ENCODE results near the gene SAPCD2. TPM values are rescaled to one million over a fixed set of nuclear protein-coding genes. Genes with fewer than 3 reads are reported as not detected.

SAPCD2 gene
- total and polyA plus RNA-seq, 2 of the 8 experiments (the other 6 are each of a cell fraction or from before 2014, with no cell fraction given), result 12.7 to 32.1 TPM

GRCh38 chr9:137086531-137087408 is 16.4 kb upstream of the SAPCD2 start, which contains the start of gene MAN1B1 (continued):
- peak; percentile 90 for TF ChIP-seq MAX (IDR thresholded peaks at IDR 0.05)
- no peak for TF ChIP-seq RFX5 (IDR thresholded peaks at IDR 0.05; ENCODE audit: borderline replicate concordance, low read depth, low read length)
- no peak; the same call in 1 of the 2 replicates for TF ChIP-seq SP4 (IDR thresholded peaks at IDR 0.05; ENCODE audit: low read length)
- TF ChIP-seq SAP30 (IDR thresholded peaks at IDR 0.05; ENCODE audit: insufficient read depth, insufficient replicate concordance, low read length), result no peak
- TF ChIP-seq YY1 (IDR thresholded peaks at IDR 0.05; ENCODE audit: low read depth, low read length), result peak; percentile 89
- TF ChIP-seq KDM1A (IDR thresholded peaks at IDR 0.05; ENCODE audit: borderline replicate concordance, low read length), result no peak
- no peak for TF ChIP-seq KDM5A (IDR thresholded peaks at IDR 0.05; ENCODE audit: low read length)
- TF ChIP-seq TCF12 (IDR thresholded peaks at IDR 0.05; ENCODE audit: low read depth, low read length), result no peak
- TF ChIP-seq E2F6 (IDR thresholded peaks at IDR 0.05), result peak; percentile 74; the same call in 1 of the 2 replicates
- no peak for TF ChIP-seq RNF2 (IDR thresholded peaks at IDR 0.05; ENCODE audit: borderline replicate concordance, low read depth, low read length, missing control alignments, poor library complexity, severe bottlenecking)
